H1 (cell line): ENCODE results near the gene ASIC1.

Experiments used
- CBX5 ChIP-seq: fragments of 300-800, 300-1000 bp; sonication (generic); IDR thresholded peaks from 2 replicates; pipeline ENCODE4 v1.7.1; 2016; ENCODE audit warnings: antibody characterized with exemption, low read length, low read depth
- CHD1 ChIP-seq: IDR thresholded peaks from 2 replicates; pipeline ENCODE4 v1.6.1; 2012; ENCODE audit warnings: low read depth, low read length, improper control_type of control experiment
- EZH2 ChIP-seq: fragments of 200-600 bp; sonication (generic); IDR thresholded peaks from 2 replicates; pipeline ENCODE4 v1.7.1; 2012; ENCODE audit warnings: low read depth, mild to moderate bottlenecking, moderate library complexity, low read length, inconsistent platforms; ENCODE audit not compliant: severe bottlenecking
- HDAC2 ChIP-seq, 2 experiments: fragments of 300-600 bp in 1 of 2; sonication (generic) in 1 of 2; IDR thresholded peaks; 2 replicates each; pipeline ENCODE4 v1.6.1; 2011 to 2012; ENCODE audit warnings: low read depth in 2 of 2, low read length in 2 of 2, mild to moderate bottlenecking in 2 of 2, moderate library complexity in 2 of 2, borderline replicate concordance in 1 of 2, inconsistent platforms in 1 of 2
- POLR2A ChIP-seq, 2 experiments: IDR thresholded peaks; 1 replicate in 1 of 2; 2 replicates in 1 of 2; pipeline ENCODE4 v1.6.1; 2011; ENCODE audit warnings: low read depth in 2 of 2, low read length in 2 of 2, mild to moderate bottlenecking in 2 of 2; ENCODE audit errors: control extremely low read depth in 1 of 2
- POLR2AphosphoS5 ChIP-seq: IDR thresholded peaks from 2 replicates; pipeline ENCODE4 v1.6.1; 2011; ENCODE audit warnings: low read depth, low read length
- RAD21 ChIP-seq, 2 experiments: IDR thresholded peaks in 1 of 2; conservative IDR thresholded peaks in 1 of 2; 2 replicates each; pipeline ENCODE4 v1.6.1; 2011; ENCODE audit warnings: low read depth in 2 of 2, low read length in 2 of 2, improper control_type of control experiment in 1 of 2, inconsistent platforms in 1 of 2, mild to moderate bottlenecking in 1 of 2, moderate library complexity in 1 of 2
- RBBP5 ChIP-seq: IDR thresholded peaks from 2 replicates; pipeline ENCODE4 v1.7.1; 2012; ENCODE audit warnings: low read depth, mild to moderate bottlenecking, inconsistent platforms, low read length, moderate library complexity, borderline replicate concordance
- SP1 ChIP-seq: IDR thresholded peaks from 2 replicates; pipeline ENCODE4 v1.6.1; 2011; ENCODE audit warnings: low read depth, low read length
- ZNF274 ChIP-seq: IDR thresholded peaks from 2 replicates; pipeline ENCODE4 v1.7.0; 2012; ENCODE audit warnings: low read length, borderline replicate concordance; ENCODE audit errors: extremely low read depth
- TF ChIP-seq, protein P1 (sequence below), 3 experiments: IDR thresholded peaks; 1 replicate in 2 of 3; 2 replicates in 1 of 3; pipeline versions ENCODE4 v1.5.1 to v1.6.1; 2011; ENCODE audit warnings: low read length in 3 of 3, mild to moderate bottlenecking in 3 of 3, inconsistent platforms in 2 of 3, low read depth in 1 of 3, moderate library complexity in 1 of 3; ENCODE audit not compliant: insufficient read depth in 1 of 3; ENCODE audit errors: control extremely low read depth in 1 of 3
- TF ChIP-seq, protein P2 (sequence below): IDR thresholded peaks from 2 replicates; pipeline ENCODE4 v1.6.1; 2011; ENCODE audit warnings: low read length, improper control_type of control experiment

DNA sequence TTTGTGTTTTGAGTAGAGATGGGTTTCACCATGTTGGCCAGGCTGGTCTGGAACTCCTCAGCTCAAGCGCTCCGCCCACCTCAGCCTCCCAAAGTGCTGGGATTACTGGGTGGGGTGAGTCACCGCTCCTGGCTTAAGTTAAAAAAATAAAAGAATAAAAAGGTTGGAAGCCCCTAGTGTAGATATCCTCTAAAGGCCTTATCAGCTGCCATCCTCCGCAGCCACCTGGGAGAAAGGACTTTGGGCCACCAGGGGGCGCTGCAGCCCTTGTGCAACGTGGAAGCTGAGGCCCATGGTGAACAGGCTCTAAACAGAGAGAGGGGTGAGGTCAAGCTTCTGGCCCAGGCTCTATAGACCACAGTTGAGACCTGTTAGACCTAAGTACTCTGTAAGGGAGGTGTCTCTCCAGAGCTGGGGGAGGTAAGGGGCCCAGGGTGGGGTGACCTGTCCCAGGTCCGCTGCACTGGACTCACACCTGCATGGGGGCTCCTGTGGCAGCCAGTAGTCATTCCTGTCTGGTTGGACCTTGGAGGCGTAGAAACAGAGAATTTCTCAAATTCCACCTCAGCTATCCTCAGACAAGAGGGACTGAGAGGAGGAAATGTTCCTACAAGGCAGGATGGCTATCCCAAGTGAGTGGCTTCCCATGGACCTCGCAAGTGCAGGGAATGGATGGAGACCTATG lies 18.1 kb upstream of the ASIC1 start:
- TF ChIP-seq HDAC2 (IDR thresholded peaks at IDR 0.05; ENCODE audit: borderline replicate concordance in 1 of 2, low read depth in 2 of 2, low read length in 2 of 2) (no peak), CHD1 (no peak), RBBP5 (no peak), ZNF274 (no peak), POLR2A (IDR thresholded peaks at IDR 0.05; ENCODE audit: control extremely low read depth in 1 of 2, low read depth in 2 of 2, low read length in 2 of 2) (no peak), SP1 (no peak), RAD21 (IDR thresholded peaks at IDR 0.05 in 1 of 2, conservative IDR thresholded peaks at IDR 0.05 in 1 of 2; ENCODE audit: low read depth in 2 of 2, low read length in 2 of 2) (peak; percentile 82 to 92), EZH2 (no peak), POLR2AphosphoS5 (no peak), CBX5 (no peak)
- TF ChIP-seq, protein P1, sequence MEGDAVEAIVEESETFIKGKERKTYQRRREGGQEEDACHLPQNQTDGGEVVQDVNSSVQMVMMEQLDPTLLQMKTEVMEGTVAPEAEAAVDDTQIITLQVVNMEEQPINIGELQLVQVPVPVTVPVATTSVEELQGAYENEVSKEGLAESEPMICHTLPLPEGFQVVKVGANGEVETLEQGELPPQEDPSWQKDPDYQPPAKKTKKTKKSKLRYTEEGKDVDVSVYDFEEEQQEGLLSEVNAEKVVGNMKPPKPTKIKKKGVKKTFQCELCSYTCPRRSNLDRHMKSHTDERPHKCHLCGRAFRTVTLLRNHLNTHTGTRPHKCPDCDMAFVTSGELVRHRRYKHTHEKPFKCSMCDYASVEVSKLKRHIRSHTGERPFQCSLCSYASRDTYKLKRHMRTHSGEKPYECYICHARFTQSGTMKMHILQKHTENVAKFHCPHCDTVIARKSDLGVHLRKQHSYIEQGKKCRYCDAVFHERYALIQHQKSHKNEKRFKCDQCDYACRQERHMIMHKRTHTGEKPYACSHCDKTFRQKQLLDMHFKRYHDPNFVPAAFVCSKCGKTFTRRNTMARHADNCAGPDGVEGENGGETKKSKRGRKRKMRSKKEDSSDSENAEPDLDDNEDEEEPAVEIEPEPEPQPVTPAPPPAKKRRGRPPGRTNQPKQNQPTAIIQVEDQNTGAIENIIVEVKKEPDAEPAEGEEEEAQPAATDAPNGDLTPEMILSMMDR (IDR thresholded peaks at IDR 0.05; ENCODE audit: control extremely low read depth in 1 of 3, insufficient read depth in 1 of 3, low read depth in 1 of 3, low read length in 3 of 3), result peak; percentile 92 to 95 (median 93)
- TF ChIP-seq, protein P2, sequence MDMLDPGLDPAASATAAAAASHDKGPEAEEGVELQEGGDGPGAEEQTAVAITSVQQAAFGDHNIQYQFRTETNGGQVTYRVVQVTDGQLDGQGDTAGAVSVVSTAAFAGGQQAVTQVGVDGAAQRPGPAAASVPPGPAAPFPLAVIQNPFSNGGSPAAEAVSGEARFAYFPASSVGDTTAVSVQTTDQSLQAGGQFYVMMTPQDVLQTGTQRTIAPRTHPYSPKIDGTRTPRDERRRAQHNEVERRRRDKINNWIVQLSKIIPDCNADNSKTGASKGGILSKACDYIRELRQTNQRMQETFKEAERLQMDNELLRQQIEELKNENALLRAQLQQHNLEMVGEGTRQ, result no peak
